H1 (cell line): ENCODE measurements around the gene DNAJB8. TPM values are rescaled to one million over a fixed set of nuclear protein-coding genes. Genes with fewer than 3 reads are reported as not detected.

Experiments used
- CHD1 ChIP-seq: IDR thresholded peaks from 2 replicates; pipeline ENCODE4 v1.6.1; 2012; ENCODE audit warnings: low read depth, low read length, improper control_type of control experiment
- FOSL1 ChIP-seq: IDR thresholded peaks from 2 replicates; pipeline ENCODE4 v1.6.1; 2011; ENCODE audit warnings: mild to moderate bottlenecking, low read depth, low read length, moderate library complexity; ENCODE audit not compliant: insufficient read depth
- GTF2F1 ChIP-seq: IDR thresholded peaks from 2 replicates; pipeline ENCODE4 v1.6.1; 2012; ENCODE audit warnings: low read depth, low read length, improper control_type of control experiment, borderline replicate concordance
- PHF8 ChIP-seq: fragments of 200-600 bp; sonication (generic); conservative IDR thresholded peaks from 2 replicates; pipeline ENCODE4 v1.7.1; 2012; ENCODE audit warnings: low read depth, mild to moderate bottlenecking, inconsistent platforms, low read length, moderate library complexity
- TCF12 ChIP-seq: IDR thresholded peaks from 2 replicates; pipeline ENCODE4 v1.6.1; 2011; ENCODE audit warnings: low read depth, mild to moderate bottlenecking, low read length
- polyA plus RNA-seq, 7 experiments: library from polyadenylated mRNA; depleted of rRNA in 3 of 7; stranded (reverse) in 5 of 7; unstranded in 2 of 7; fragments of >200 nt in 5 of 7; fragments of 200-250 nt in 2 of 7; gene quantifications; 1 replicate in 5 of 7; 2 replicates in 1 of 7; 4 replicates in 1 of 7; pipeline versions ENCODE4 v1.2.1 to v1.2.3, GENCODE V29; 2011 to 2013; ENCODE audit warnings: missing spikeins in 2 of 7, mixed read lengths in 2 of 7
- total RNA-seq: library from RNA; stranded (reverse); fragmentation: NEBNext Ultra II Directional; extraction: Animal tissue kit (Norgen Biotek cat#: 25700); gene quantifications from 2 replicates; pipeline ENCODE4 v1.2.1, GENCODE V29; 2021

Gene DNAJB8
- total and polyA plus RNA-seq, 2 of the 8 experiments (the other 6 are each of a cell fraction or from before 2014, with no cell fraction given): not detected

DNA sequence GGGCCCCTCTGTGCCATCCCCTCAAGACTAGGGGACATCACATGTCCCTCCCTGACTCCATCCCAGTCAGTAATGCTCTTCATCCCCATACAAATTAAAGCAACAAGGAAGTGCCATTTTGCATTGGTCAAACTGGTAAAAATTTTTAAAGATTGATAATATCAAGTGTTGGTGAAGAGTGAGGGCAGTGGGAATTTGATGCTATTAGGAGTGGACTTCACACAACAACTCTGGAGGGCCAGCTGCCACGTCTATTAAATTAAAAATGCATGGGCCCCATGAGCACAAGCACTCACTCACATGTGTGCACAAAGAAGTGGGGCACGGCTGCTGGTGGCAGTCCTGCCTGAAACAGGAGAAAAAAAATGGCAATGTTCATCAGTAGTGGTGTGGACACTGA lies 47.8 kb downstream of the DNAJB8 start (continued):
- TF ChIP-seq PHF8: no peak
- TF ChIP-seq CHD1: no peak
- TF ChIP-seq TCF12: no peak
- TF ChIP-seq FOSL1: no peak
- no peak for TF ChIP-seq GTF2F1
